GM18508 (cell line): ENCODE measurements around the gene XDH.

ENCODE experiments used
- ATAC-seq: cut with Tn5 transposase; IDR thresholded peaks from one replicate; pipeline ENCODE4 v1.9.1; 2021; ENCODE audit warnings: moderate number of reproducible peaks; ENCODE audit not compliant: insufficient read depth, unreplicated experiment

XDH gene

GRCh38 chr2:31334311-31335026, 80.1 kb downstream of the XDH start:
- no peak for ATAC-seq

GRCh38 chr2:31333527-31334183, 80.9 kb downstream of the XDH start:
- peak; percentile 83 for ATAC-seq

- ATAC-seq = no peak
Measured at GRCh38 chr2:31333046-31333445, 81.5 kb downstream of the XDH start.

- ATAC-seq = no peak
Measured at GRCh38 chr2:31332521-31332920, 82.0 kb downstream of the XDH start.

- ATAC-seq = no peak
Measured at GRCh38 chr2:31331156-31331555, 83.4 kb downstream of the XDH start.

GRCh38 chr2:31329081-31329625, 85.4 kb downstream of the XDH start:
- no peak for ATAC-seq

- no peak for ATAC-seq
Measured at GRCh38 chr2:31328026-31328425, 86.5 kb downstream of the XDH start.

GRCh38 chr2:31327505-31327904, 87.0 kb downstream of the XDH start:
- ATAC-seq = no peak

GRCh38 chr2:31324016-31324633, 90.4 kb downstream of the XDH start:
- ATAC-seq = peak; percentile 77

- no peak for ATAC-seq
Measured at GRCh38 chr2:31322371-31322770, 92.2 kb downstream of the XDH start.

- peak; percentile 45 for ATAC-seq
Measured at GRCh38 chr2:31319406-31320175, 95.0 kb downstream of the XDH start.

GRCh38 chr2:31318361-31319336, 95.9 kb downstream of the XDH start:
- ATAC-seq = peak; percentile 43

GRCh38 chr2:31317396-31317795, 97.1 kb downstream of the XDH start:
- ATAC-seq = no peak

- ATAC-seq = no peak
Measured at GRCh38 chr2:31314761-31315160, 99.8 kb downstream of the XDH start.

GRCh38 chr2:31312898-31313297, 101.6 kb downstream of the XDH start:
- ATAC-seq = no peak

GRCh38 chr2:31304816-31305215, 109.7 kb downstream of the XDH start:
- ATAC-seq = no peak

GRCh38 chr2:31302940-31303563, 111.5 kb downstream of the XDH start:
- no peak for ATAC-seq

- no peak for ATAC-seq
Measured at GRCh38 chr2:31300309-31300708, 114.2 kb downstream of the XDH start.

- no peak for ATAC-seq
Measured at GRCh38 chr2:31299547-31299946, 115.0 kb downstream of the XDH start.
